ENCODE data around the gene BACE1.

The BACE1 gene

GRCh38 chr11:117305145-117305544 lies 10.9 kb downstream of the BACE1 start:
- no peak for DNase-seq

- DNase-seq, result no peak
Observed at GRCh38 chr11:117303646-117304315, 12.3 kb downstream of the BACE1 start.

- DNase-seq, result no peak
Observed at GRCh38 chr11:117303101-117303500, 13.0 kb downstream of the BACE1 start.

- no peak for DNase-seq
Observed at GRCh38 chr11:117302228-117302627, 13.8 kb downstream of the BACE1 start.

GRCh38 chr11:117300773-117301172 lies 15.3 kb downstream of the BACE1 start:
- DNase-seq, result no peak

GRCh38 chr11:117300283-117300663 lies 15.8 kb downstream of the BACE1 start:
- peak; percentile 48 for DNase-seq

GRCh38 chr11:117299351-117300282 lies 16.4 kb downstream of the BACE1 start:
- DNase-seq, result no peak

- DNase-seq, result no peak
Observed at GRCh38 chr11:117298195-117298594, 17.9 kb downstream of the BACE1 start.

GRCh38 chr11:117296881-117297280 lies 19.2 kb downstream of the BACE1 start:
- no peak for DNase-seq

- no peak for DNase-seq
Observed at GRCh38 chr11:117295438-117296137, 20.5 kb downstream of the BACE1 start.

GRCh38 chr11:117292616-117293015 lies 23.4 kb downstream of the BACE1 start:
- no peak for DNase-seq

- no peak for DNase-seq
Observed at GRCh38 chr11:117290809-117291396, 25.2 kb downstream of the BACE1 start, which contains the start of gene BACE1-AS. BACE1-AS (plus strand) TSS chr11:117291346.

- DNase-seq, result no peak
Observed at GRCh38 chr11:117289795-117290194, 26.3 kb downstream of the BACE1 start.

GRCh38 chr11:117287668-117288067 lies 28.4 kb downstream of the BACE1 start:
- DNase-seq, result no peak

GRCh38 chr11:117286588-117286987 lies 29.5 kb downstream of the BACE1 start:
- no peak for DNase-seq

- no peak for DNase-seq
Observed at GRCh38 chr11:117284053-117284452, 32.0 kb downstream of the BACE1 start.

- no peak for DNase-seq
Observed at GRCh38 chr11:117282956-117283355, 33.1 kb downstream of the BACE1 start.

- no peak for DNase-seq
Observed at GRCh38 chr11:117281869-117282268, 34.2 kb downstream of the BACE1 start.

GRCh38 chr11:117281159-117281558 lies 34.9 kb downstream of the BACE1 start:
- no peak for DNase-seq

- no peak for DNase-seq
Observed at GRCh38 chr11:117279711-117280376, 36.2 kb downstream of the BACE1 start.

GRCh38 chr11:117278347-117278746 lies 37.7 kb downstream of the BACE1 start:
- no peak for DNase-seq

- DNase-seq, result no peak
Observed at GRCh38 chr11:117273550-117274289, 42.3 kb downstream of the BACE1 start.
